Activated naive CD8-positive, alpha-beta T cell treated with anti-CD3 and anti-CD28 coated beads, Interleukin-2, amount 10 ng/mL, durations not matched to agents 7 days and 5 days (primary cell): ENCODE measurements around the gene SCN2B. TPM values are rescaled to one million over a fixed set of nuclear protein-coding genes. Genes with fewer than 3 reads are reported as not detected.
"Not testable (repeated sequence)": the region's sequence is repeated elsewhere in the genome, so short reads cannot be mapped to it uniquely, and the experiment has no call there.

Experiments used
- ATAC-seq: fragments of 150-1000 bp; cut with Tn5 transposase; one replicate; pipeline ENCODE4 v1.10.0; 2021; ENCODE audit warnings: low read depth, moderate library complexity
- POLR2A ChIA-PET: fragments of 350-600 bp; sonication (Branson Sonifier 250); formaldehyde crosslinking; loops from one replicate; lab custom pipeline; 2021; ENCODE audit warnings: antibody characterized with exemption; lab: Charles Lee
- DNase-seq: peaks from one replicate; pipeline ENCODE4 v3.0.0; 2021
- H3K27ac Mint-ChIP-seq: one replicate; pipeline ENCODE4 v1.8.0; 2022; ENCODE audit warnings: mild to moderate bottlenecking, mixed read lengths
- H3K27me3 Mint-ChIP-seq: one replicate; pipeline ENCODE4 v1.8.0; 2022; ENCODE audit warnings: mild to moderate bottlenecking, moderate library complexity, mixed read lengths
- H3K36me3 Mint-ChIP-seq: one replicate; pipeline ENCODE4 v1.8.0; 2021; ENCODE audit warnings: mild to moderate bottlenecking, mixed read lengths
- H3K4me1 Mint-ChIP-seq: one replicate; pipeline ENCODE4 v1.8.0; 2021; ENCODE audit warnings: mixed read lengths
- H3K4me3 Mint-ChIP-seq: one replicate; pipeline ENCODE4 v1.8.0; 2022; ENCODE audit warnings: mild to moderate bottlenecking, moderate library complexity, mixed read lengths
- H3K9me3 Mint-ChIP-seq: one replicate; pipeline ENCODE4 v1.8.0; 2021; ENCODE audit warnings: mixed read lengths
- total RNA-seq, 2 experiments: library from RNA; stranded (reverse); gene quantifications; one replicate each; pipeline ENCODE4 v1.2.3, GENCODE V29; 2021

SCN2B gene
- total RNA-seq, 2 experiments from 2014 or later = not detected

GRCh38 chr11:118202599-118203422, 26.4 kb upstream of the SCN2B start:
- DNase-seq (peak; percentile 78), ATAC-seq (peak; percentile 71)
- H3K27ac Mint-ChIP-seq = no peak overlapping the region
- H3K36me3 Mint-ChIP-seq = peaks cover 30% of the 10 kb centered on the region
- POLR2A ChIA-PET = interaction anchor here (0.8 to 2.7 kb wide), 18 partner anchors 14 to 143 kb away, joined by 3 to 118 read pairs (median 5); partner anchors contain the start of genes CD3D, CD3G, JAML and MPZL2
- no peaks in the 10 kb centered on the region for H3K27me3 Mint-ChIP-seq
- peaks cover 39% of the 10 kb centered on the region for H3K4me1 Mint-ChIP-seq
- H3K4me3 Mint-ChIP-seq = no peak overlapping the region
- peaks cover 1% of the 10 kb centered on the region for H3K9me3 Mint-ChIP-seq

- POLR2A ChIA-PET = interaction anchor here (0.8 to 2.7 kb wide), 19 partner anchors 15 to 144 kb away, joined by 3 to 118 read pairs (median 6); partner anchors contain the start of genes CD3D, CD3G, JAML and MPZL2
- Mint-ChIP-seq H3K27ac (no peak overlapping the region), H3K4me1 (peaks cover 35% of the 10 kb centered on the region), H3K27me3 (no peaks in the 10 kb centered on the region), H3K9me3 (peaks cover 1% of the 10 kb centered on the region), H3K4me3 (no peak overlapping the region), H3K36me3 (peaks cover 23% of the 10 kb centered on the region)
- ATAC-seq (peak; percentile 7), DNase-seq (no peak)
These were observed 25.5 kb upstream of the SCN2B start for GRCh38 chr11:118201966-118202365.

GRCh38 chr11:118200901-118201680, 24.7 kb upstream of the SCN2B start:
- H3K27ac Mint-ChIP-seq = no peak overlapping the region
- POLR2A ChIA-PET = interaction anchor here (1.2 to 2.7 kb wide), 9 partner anchors 16 to 142 kb away, joined by 3 to 118 read pairs (median 7); partner anchors contain the start of genes CD3D, CD3G, JAML and MPZL2
- no peak overlapping the region for H3K4me3 Mint-ChIP-seq
- H3K9me3 Mint-ChIP-seq = no peaks in the 10 kb centered on the region
- DNase-seq (no peak), ATAC-seq (peak; percentile 65)
- no peaks in the 10 kb centered on the region for H3K27me3 Mint-ChIP-seq
- peaks cover 27% of the 10 kb centered on the region for H3K4me1 Mint-ChIP-seq
- peaks cover 20% of the 10 kb centered on the region for H3K36me3 Mint-ChIP-seq

DNA sequence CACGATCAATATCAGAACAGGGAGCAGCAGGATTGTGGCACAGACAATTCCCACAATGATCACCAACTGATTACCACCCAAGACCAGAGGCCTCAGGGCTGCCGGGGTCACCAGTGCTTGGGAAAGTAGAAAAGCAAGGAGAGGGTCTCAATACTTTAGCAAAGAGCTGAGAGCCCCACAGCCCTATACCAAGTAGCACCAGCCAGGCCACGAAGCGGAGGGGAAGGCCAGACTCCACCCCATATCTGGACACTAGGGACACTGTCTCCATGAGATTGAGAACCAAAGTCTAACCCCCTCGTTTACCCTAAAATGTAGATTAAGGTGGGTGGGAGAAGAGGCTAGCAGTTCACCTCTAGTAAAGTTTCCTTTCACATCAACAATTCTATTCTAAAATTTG, 24.1 kb upstream of the SCN2B start:
- ATAC-seq (no peak), DNase-seq (no peak)
- Mint-ChIP-seq H3K9me3 (no peaks in the 10 kb centered on the region), H3K4me1 (peaks cover 21% of the 10 kb centered on the region), H3K27me3 (no peaks in the 10 kb centered on the region), H3K4me3 (no peak overlapping the region), H3K27ac (no peak overlapping the region), H3K36me3 (peaks cover 14% of the 10 kb centered on the region)
- POLR2A ChIA-PET = interaction anchor here (1.2 kb wide), 1 partner anchor 24 kb away, joined by 4 read pairs; the partner anchor contains the start of gene JAML

DNA sequence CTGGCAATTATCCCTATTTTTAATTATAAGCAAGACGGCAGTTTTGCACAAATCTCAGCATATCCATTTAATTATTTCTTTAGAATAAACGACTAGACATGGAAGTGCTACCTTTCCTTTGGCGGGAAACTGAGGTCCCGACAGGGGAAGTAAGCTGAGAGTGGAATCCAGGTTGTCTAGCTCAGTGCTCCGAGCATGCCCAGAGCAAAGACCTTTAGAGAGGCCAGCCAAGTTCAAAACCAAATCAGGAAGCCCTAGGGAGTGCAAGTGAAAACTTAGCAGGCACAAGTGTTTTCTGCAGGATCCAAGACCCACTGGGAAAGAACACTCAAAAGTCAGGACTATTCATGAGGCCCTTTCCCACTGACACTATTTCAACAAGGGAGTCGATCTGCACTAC, 22.7 kb upstream of the SCN2B start:
- Mint-ChIP-seq H3K4me3 (peak overlapping the region; percentile 39), H3K36me3 (peaks cover 21% of the 10 kb centered on the region), H3K27ac (peak overlapping the region; percentile 85), H3K4me1 (peaks cover 15% of the 10 kb centered on the region), H3K27me3 (no peaks in the 10 kb centered on the region), H3K9me3 (no peaks in the 10 kb centered on the region)
- no peak for ATAC-seq
- no peak for DNase-seq
- POLR2A ChIA-PET = interaction anchor here (0.7 to 2.0 kb wide), 14 partner anchors 15 to 238 kb away, joined by 3 to 13 read pairs (median 6); partner anchors contain the start of genes CD3D, CD3E, JAML and MPZL3

- ATAC-seq = peak; percentile 15
- H3K4me1 Mint-ChIP-seq = peaks cover 15% of the 10 kb centered on the region
- DNase-seq = peak; percentile 88
- POLR2A ChIA-PET = interaction anchor here (0.6 to 2.0 kb wide), 23 partner anchors 16 to 239 kb away, joined by 3 to 13 read pairs (median 4); partner anchors contain the start of genes CD3D, CD3E, JAML and MPZL2
- H3K27ac Mint-ChIP-seq = peak overlapping the region; percentile 85
- H3K9me3 Mint-ChIP-seq = no peaks in the 10 kb centered on the region
- peaks cover 28% of the 10 kb centered on the region for H3K36me3 Mint-ChIP-seq
- H3K4me3 Mint-ChIP-seq = peak overlapping the region; percentile 39
- no peaks in the 10 kb centered on the region for H3K27me3 Mint-ChIP-seq
These were observed 21.9 kb upstream of the SCN2B start for GRCh38 chr11:118198370-118198769.

- POLR2A ChIA-PET = interaction anchor here (0.6 kb wide), 1 partner anchor 109 kb away, joined by 3 read pairs; the partner anchor contains the start of gene CD3E
- Mint-ChIP-seq H3K27me3 (no peaks in the 10 kb centered on the region), H3K9me3 (peaks cover 7% of the 10 kb centered on the region), H3K4me3 (no peak overlapping the region), H3K36me3 (peaks cover 53% of the 10 kb centered on the region), H3K4me1 (peaks cover 15% of the 10 kb centered on the region), H3K27ac (no peak overlapping the region)
- ATAC-seq (no peak), DNase-seq (no peak)
These were observed 18.6 kb upstream of the SCN2B start for GRCh38 chr11:118194835-118195627.

DNA sequence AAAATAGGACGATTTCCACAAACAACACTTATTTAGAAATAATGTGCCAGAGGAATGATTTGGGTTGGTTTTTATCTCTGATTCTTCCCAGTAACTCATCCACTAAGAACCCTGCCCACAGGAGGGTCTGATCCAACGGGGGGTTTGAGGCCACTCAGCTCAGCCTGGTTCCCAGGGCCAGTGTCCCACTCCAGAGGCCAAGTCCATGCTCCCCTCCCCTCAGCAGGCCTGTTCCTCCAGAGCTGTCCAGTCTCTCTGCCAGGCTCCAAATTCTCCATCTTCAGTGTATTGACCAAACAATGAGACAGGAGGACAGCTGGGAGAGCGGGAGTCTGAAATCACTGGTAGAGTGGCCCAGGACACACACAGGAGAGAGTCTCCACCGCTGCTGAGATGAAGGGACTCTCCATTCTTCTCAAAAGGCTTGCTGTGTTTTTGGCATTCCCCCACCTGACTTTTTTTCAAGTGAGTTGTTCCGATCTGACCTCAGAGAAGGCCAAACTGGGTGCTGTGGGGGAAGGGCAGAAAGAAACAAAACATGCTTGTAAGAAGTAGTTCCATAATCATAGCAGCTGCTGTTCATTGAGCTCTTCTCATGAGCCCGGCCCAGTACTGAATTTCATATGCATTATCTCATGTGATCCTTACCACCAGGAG, 17.6 kb upstream of the SCN2B start:
- no peak for DNase-seq
- peaks cover 5% of the 10 kb centered on the region for H3K27me3 Mint-ChIP-seq
- ATAC-seq = no peak
- peaks cover 53% of the 10 kb centered on the region for H3K36me3 Mint-ChIP-seq
- POLR2A ChIA-PET = no interaction called here
- H3K9me3 Mint-ChIP-seq = peaks cover 7% of the 10 kb centered on the region
- no peak overlapping the region for H3K4me3 Mint-ChIP-seq
- H3K4me1 Mint-ChIP-seq = peaks cover 11% of the 10 kb centered on the region
- H3K27ac Mint-ChIP-seq = no peak overlapping the region

- H3K4me3 Mint-ChIP-seq, H3K9me3 Mint-ChIP-seq, H3K27ac Mint-ChIP-seq, POLR2A ChIA-PET, ATAC-seq, DNase-seq, H3K4me1 Mint-ChIP-seq: not testable (repeated sequence)
- peaks cover 49% of the 10 kb centered on the region for H3K36me3 Mint-ChIP-seq
- peaks cover 13% of the 10 kb centered on the region for H3K27me3 Mint-ChIP-seq
These were observed 16.4 kb upstream of the SCN2B start for GRCh38 chr11:118192817-118193216.

DNA sequence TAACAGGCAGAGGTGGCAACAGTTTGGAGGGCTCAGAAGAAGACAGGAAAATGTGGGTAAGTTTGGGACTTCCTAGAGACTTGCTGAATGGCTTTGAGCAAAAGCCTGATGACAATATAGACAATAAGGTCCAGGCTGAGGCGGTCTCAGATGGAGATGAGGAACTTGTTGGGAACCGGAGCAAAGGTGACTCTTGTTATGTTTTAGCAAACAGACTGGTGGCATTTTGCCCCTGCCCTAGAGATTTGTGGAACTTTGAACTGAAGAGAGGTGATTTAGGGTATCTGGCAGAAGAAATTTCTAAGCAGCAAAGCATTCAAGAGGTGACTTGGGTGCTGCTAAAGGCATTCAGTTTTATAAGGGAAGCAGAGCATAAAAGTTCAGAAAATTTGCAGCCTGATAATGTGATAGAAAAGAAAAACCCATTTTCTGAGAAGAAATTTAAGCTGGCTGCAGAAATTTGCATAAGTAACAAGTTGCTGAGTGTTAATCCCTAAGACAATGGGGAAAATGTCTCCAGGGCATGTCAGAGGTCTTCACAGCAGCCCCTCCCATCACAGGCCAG, 14.6 kb upstream of the SCN2B start:
- Mint-ChIP-seq H3K36me3 (peaks cover 45% of the 10 kb centered on the region), H3K27me3 (peaks cover 17% of the 10 kb centered on the region)
- H3K4me1 Mint-ChIP-seq, DNase-seq, H3K9me3 Mint-ChIP-seq, ATAC-seq, POLR2A ChIA-PET, H3K27ac Mint-ChIP-seq, H3K4me3 Mint-ChIP-seq: not testable (repeated sequence)

GRCh38 chr11:118186346-118187107, 10.1 kb upstream of the SCN2B start:
- Mint-ChIP-seq H3K9me3 (peaks cover 4% of the 10 kb centered on the region), H3K27ac (no peak overlapping the region), H3K27me3 (peaks cover 20% of the 10 kb centered on the region), H3K4me1 (peaks cover 5% of the 10 kb centered on the region), H3K4me3 (no peak overlapping the region), H3K36me3 (peaks cover 7% of the 10 kb centered on the region)
- POLR2A ChIA-PET = no interaction called here
- DNase-seq (no peak), ATAC-seq (no peak)
